Body of pancreas (tissue), 4 donors: ENCODE measurements around the gene RAD17. TPM values are rescaled to one million over a fixed set of nuclear protein-coding genes. Genes with fewer than 3 reads are reported as not detected.
"Not testable (repeated sequence)": the region's sequence is repeated elsewhere in the genome, so short reads cannot be mapped to it uniquely, and the experiment has no call there.

Source experiments
- ATAC-seq: fragments of 150-250 bp; one replicate; pipeline ENCODE4 v1.9.1; 2016
- DNase-seq, 4 donors: peaks; one replicate each; pipeline ENCODE4 v3.0.0-alpha.2; 2019
- H3K27ac ChIP-seq, 4 donors: fragments of 200-600 bp; sonication (generic); 1 replicate in 3 of 4; 2 replicates in 1 of 4; pipeline versions ENCODE4 v1.5.1 to v1.6.1; 2016 to 2019; ENCODE audit warnings: mild to moderate bottlenecking in 1 of 4, mixed read lengths in 1 of 4, moderate library complexity in 1 of 4
- H3K27me3 ChIP-seq, 2 donors: fragments of 200-600 bp; sonication (generic); one replicate each; pipeline ENCODE4 v1.6.0; 2016; ENCODE audit warnings: mild to moderate bottlenecking in 1 of 2
- H3K36me3 ChIP-seq, 2 donors: fragments of 200-600 bp; sonication (generic); replicated peaks in 1 of 2; 2 replicates each; pipeline ENCODE4 v1.5.1; 2016; ENCODE audit warnings: low read depth in 2 of 2; ENCODE audit not compliant: insufficient read depth in 1 of 2
- H3K4me1 ChIP-seq: fragments of 200-600 bp; sonication (generic); one replicate; pipeline ENCODE4 v1.6.0; 2016
- H3K4me3 ChIP-seq, 2 donors: fragments of 200-600 bp; sonication (generic); 1 replicate in 1 of 2; 2 replicates in 1 of 2; pipeline ENCODE4 v1.5.1; 2016 to 2019
- H3K9me3 ChIP-seq, 3 donors: fragments of 200-600 bp; sonication (generic); 1 replicate in 2 of 3; 2 replicates in 1 of 3; pipeline ENCODE4 v1.5.1; 2016
- CTCF ChIP-seq, 7 experiments: fragments of 450-650 bp in 4 of 7; fragments of 200-600 bp in 3 of 7; sonication (generic) in 3 of 7; IDR thresholded peaks; one replicate each; pipeline ENCODE4 v1.5.1; 2016 to 2019; ENCODE audit warnings: antibody characterized with exemption in 7 of 7
- POLR2A ChIP-seq, 3 donors: fragments of 450-650 bp; IDR thresholded peaks; one replicate each; pipeline ENCODE4 v1.6.1; 2016; ENCODE audit warnings: antibody characterized with exemption in 3 of 3, mild to moderate bottlenecking in 2 of 3
- WGBS, 2 donors: methylation state at CpG; one replicate each; pipeline ENCODE4 v1.1.5; 2017; 5-methylcytosine and 5-hydroxymethylcytosine counted together
- intact Hi-C: fragments of 100-400 bp; cut with DNase I; formaldehyde crosslinking; loops from one replicate; pipeline ENCODE4 v1.15.1; 2023
- total RNA-seq, 2 donors: library from RNA; depleted of rRNA; stranded (reverse); fragments of >200 nt; gene quantifications; one replicate each; pipeline ENCODE4 v1.1.0, GENCODE V29; 2016

RAD17 gene
- total RNA-seq: 10 to 100 TPM in 1 of 2 donors, 1 to 10 TPM in 1; 8.3 to 17.5 TPM

- 0 to 1% methylated on average over 3 to 63 of the region's 66 CpGs for WGBS, 2 donors
- peak; percentile 97 for ATAC-seq
Observed at GRCh38 chr5:69369340-69370121, at the start of gene RAD17, which contains the start of the genes AK6 and TAF9. RAD17 (plus strand) TSS chr5:69369818; CDS start chr5:69372209, 2,391 bp downstream. AK6 (minus strand) TSS chr5:69369520; CDS start chr5:69369490, 30 bp downstream. TAF9 (minus strand) TSS chr5:69369520; CDS start chr5:69365737, 3,783 bp downstream.

GRCh38 chr5:69326365-69326764 is 43.3 kb upstream of the RAD17 start:
- no peak overlapping the region for H3K27ac ChIP-seq
- H3K36me3 ChIP-seq: no peaks in the 10 kb centered on the region
- H3K4me3 ChIP-seq: no peak overlapping the region
- TF ChIP-seq POLR2A (IDR thresholded peaks at IDR 0.05) (no peak), CTCF (IDR thresholded peaks at IDR 0.05) (no peak)
- ATAC-seq (no peak), DNase-seq (no peak)
- no peaks in the 10 kb centered on the region for H3K9me3 ChIP-seq
- intact Hi-C loops: no loop called here
- no peaks in the 10 kb centered on the region for H3K27me3 ChIP-seq
- WGBS, 2 donors: 100% methylated on average over 1 of the region's 1 CpG
- H3K4me1 ChIP-seq: peaks cover 8% of the 10 kb centered on the region

More at GRCh38 chr5:69369340-69370121, at the start of gene RAD17, which contains the start of the genes AK6 and TAF9:
- Histone ChIP-seq H3K27me3 (no peaks in the 10 kb centered on the region), H3K36me3 (peaks cover 4 to 9% of the 10 kb centered on the region in 2 donors), H3K4me1 (peaks cover 25% of the 10 kb centered on the region), H3K27ac (peak within 1 kb of the TSS; percentile 91 to 100 (median 98)), H3K9me3 (no peaks in the 10 kb centered on the region), H3K4me3 (peak within 1 kb of the TSS; percentile 62 to 81)
- TF ChIP-seq CTCF (IDR thresholded peaks at IDR 0.05) (no peak), POLR2A (IDR thresholded peaks at IDR 0.05) (peak; percentile 61 to 86 (median 84))
- intact Hi-C loops: no loop called here
- peak; percentile 92 to 96 (median 92) for DNase-seq

GRCh38 chr5:69329905-69330489 is 39.6 kb upstream of the RAD17 start:
- Histone ChIP-seq H3K4me3 (no peak overlapping the region), H3K27me3 (no peaks in the 10 kb centered on the region), H3K4me1 (peaks cover 35% of the 10 kb centered on the region), H3K9me3 (no peaks in the 10 kb centered on the region), H3K36me3 (no peaks in the 10 kb centered on the region), H3K27ac (no peak overlapping the region)
- DNase-seq (no peak), ATAC-seq (no peak)
- no peak for TF ChIP-seq CTCF (IDR thresholded peaks at IDR 0.05)
- no peak for TF ChIP-seq POLR2A (IDR thresholded peaks at IDR 0.05)
- intact Hi-C loops: loop anchor here (10.0 kb wide), 1 partner anchor 295 kb away; no protein-coding TSS in a partner anchor
- WGBS, 2 donors: 67 to 69% methylated on average over 9 of the region's 9 CpGs

GRCh38 chr5:69331528-69332445 is 37.8 kb upstream of the RAD17 start:
- TF ChIP-seq CTCF (IDR thresholded peaks at IDR 0.05) (no peak), POLR2A (IDR thresholded peaks at IDR 0.05) (peak in 2 of 3 donors; percentile 37)
- Histone ChIP-seq H3K27ac (peak overlapping the region; percentile 74 to 88 (median 82)), H3K36me3 (no peaks in the 10 kb centered on the region), H3K9me3 (no peaks in the 10 kb centered on the region), H3K4me1 (peaks cover 37% of the 10 kb centered on the region), H3K27me3 (no peaks in the 10 kb centered on the region), H3K4me3 (peak overlapping the region; percentile 64 to 67)
- WGBS, 2 donors: 22 to 27% methylated on average over 11 of the region's 11 CpGs
- intact Hi-C loops: loop anchor here (10.0 kb wide), 1 partner anchor 297 kb away; no protein-coding TSS in a partner anchor
- ATAC-seq (peak; percentile 57), DNase-seq (peak; percentile 29 to 50 (median 34))

- H3K36me3 ChIP-seq, H3K4me3 ChIP-seq, H3K9me3 ChIP-seq, H3K27me3 ChIP-seq: not testable (repeated sequence)
- WGBS, 2 donors: 94 to 96% methylated on average over 13 to 25 of the region's 25 CpGs
- ATAC-seq (peak; percentile 16), DNase-seq (peak; percentile 23 to 62 (median 32))
- Histone ChIP-seq H3K27ac (peak overlapping the region in 3 of 4 donors; percentile 67 to 88 (median 86)), H3K4me1 (peaks cover 37% of the 10 kb centered on the region)
- intact Hi-C loops: loop anchor here (10.0 kb wide), 1 partner anchor 299 kb away; no protein-coding TSS in a partner anchor
Observed at GRCh38 chr5:69333668-69334315, 35.8 kb upstream of the RAD17 start.
